ENCODE data around the gene TNFAIP8. TPM values are rescaled to one million over a fixed set of nuclear protein-coding genes. Genes with fewer than 3 reads are reported as not detected.

Gene TNFAIP8
- total and polyA plus RNA-seq, 9 of the 15 experiments (the other 6 are each of a cell fraction or from before 2014, with no cell fraction given) = 29.9 to 52.2 (median 44.8) TPM

- TF ChIP-seq REST (IDR thresholded peaks at IDR 0.05; ENCODE audit: borderline replicate concordance) = no peak; the same call in 1 of the 2 replicates
- TF ChIP-seq REST (CRISPR knock-in tag; IDR thresholded peaks at IDR 0.05; ENCODE audit: low read depth) = no peak
- peak; percentile 69 for TF ChIP-seq ZNF41 (CRISPR knock-in tag; conservative IDR thresholded peaks at IDR 0.05)
- TF ChIP-seq, protein P1, sequence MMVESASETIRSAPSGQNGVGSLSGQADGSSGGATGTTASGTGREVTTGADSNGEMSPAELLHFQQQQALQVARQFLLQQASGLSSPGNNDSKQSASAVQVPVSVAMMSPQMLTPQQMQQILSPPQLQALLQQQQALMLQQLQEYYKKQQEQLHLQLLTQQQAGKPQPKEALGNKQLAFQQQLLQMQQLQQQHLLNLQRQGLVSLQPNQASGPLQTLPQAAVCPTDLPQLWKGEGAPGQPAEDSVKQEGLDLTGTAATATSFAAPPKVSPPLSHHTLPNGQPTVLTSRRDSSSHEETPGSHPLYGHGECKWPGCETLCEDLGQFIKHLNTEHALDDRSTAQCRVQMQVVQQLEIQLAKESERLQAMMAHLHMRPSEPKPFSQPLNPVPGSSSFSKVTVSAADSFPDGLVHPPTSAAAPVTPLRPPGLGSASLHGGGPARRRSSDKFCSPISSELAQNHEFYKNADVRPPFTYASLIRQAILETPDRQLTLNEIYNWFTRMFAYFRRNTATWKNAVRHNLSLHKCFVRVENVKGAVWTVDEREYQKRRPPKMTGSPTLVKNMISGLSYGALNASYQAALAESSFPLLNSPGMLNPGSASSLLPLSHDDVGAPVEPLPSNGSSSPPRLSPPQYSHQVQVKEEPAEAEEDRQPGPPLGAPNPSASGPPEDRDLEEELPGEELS (CRISPR knock-in tag; IDR thresholded peaks at IDR 0.05; ENCODE audit: borderline replicate concordance) = no peak
- TF ChIP-seq MYC (IDR thresholded peaks at IDR 0.05; ENCODE audit: low read depth, low read length) = peak; percentile 79
- TF ChIP-seq MYC (CRISPR knock-in tag; IDR thresholded peaks at IDR 0.05; ENCODE audit: borderline replicate concordance, low read depth) = no peak
- peak; percentile 95 for TF ChIP-seq MYNN (IDR thresholded peaks at IDR 0.05)
- TF ChIP-seq MYNN (CRISPR knock-in tag; IDR thresholded peaks at IDR 0.05) = no peak
- peak; percentile 44; the same call in 1 of the 2 replicates for TF ChIP-seq FOXJ2 (tag; IDR thresholded peaks at IDR 0.05)
- TF ChIP-seq RBM34 (IDR thresholded peaks at IDR 0.05; ENCODE audit: borderline replicate concordance, insufficient read depth, low read length) = no peak
- no peak for TF ChIP-seq SIN3A (IDR thresholded peaks at IDR 0.05; ENCODE audit: borderline replicate concordance in 2 of 2, control insufficient read depth in 1 of 2, low read depth in 2 of 2, low read length in 2 of 2)
- peak; percentile 19; the same call in 1 of the 2 replicates for TF ChIP-seq FOXP1 (CRISPR knock-in tag; IDR thresholded peaks at IDR 0.05)
These were observed 34.1 kb upstream of the TNFAIP8 start (continued) for GRCh38 chr5:119321569-119322311.
